ENCODE results near the gene THAP10.
A peak's percentile ranks its signal among the peaks of the same experiment; 100 is the strongest.

The THAP10 gene

GRCh38 chr15:70853318-70853972 is 38.8 kb downstream of the THAP10 start:
- peak; percentile 79 for DNase-seq

- no peak for DNase-seq
Measured at GRCh38 chr15:70852501-70853317, 39.5 kb downstream of the THAP10 start.

GRCh38 chr15:70851889-70852288 is 40.3 kb downstream of the THAP10 start:
- no peak for DNase-seq

DNA sequence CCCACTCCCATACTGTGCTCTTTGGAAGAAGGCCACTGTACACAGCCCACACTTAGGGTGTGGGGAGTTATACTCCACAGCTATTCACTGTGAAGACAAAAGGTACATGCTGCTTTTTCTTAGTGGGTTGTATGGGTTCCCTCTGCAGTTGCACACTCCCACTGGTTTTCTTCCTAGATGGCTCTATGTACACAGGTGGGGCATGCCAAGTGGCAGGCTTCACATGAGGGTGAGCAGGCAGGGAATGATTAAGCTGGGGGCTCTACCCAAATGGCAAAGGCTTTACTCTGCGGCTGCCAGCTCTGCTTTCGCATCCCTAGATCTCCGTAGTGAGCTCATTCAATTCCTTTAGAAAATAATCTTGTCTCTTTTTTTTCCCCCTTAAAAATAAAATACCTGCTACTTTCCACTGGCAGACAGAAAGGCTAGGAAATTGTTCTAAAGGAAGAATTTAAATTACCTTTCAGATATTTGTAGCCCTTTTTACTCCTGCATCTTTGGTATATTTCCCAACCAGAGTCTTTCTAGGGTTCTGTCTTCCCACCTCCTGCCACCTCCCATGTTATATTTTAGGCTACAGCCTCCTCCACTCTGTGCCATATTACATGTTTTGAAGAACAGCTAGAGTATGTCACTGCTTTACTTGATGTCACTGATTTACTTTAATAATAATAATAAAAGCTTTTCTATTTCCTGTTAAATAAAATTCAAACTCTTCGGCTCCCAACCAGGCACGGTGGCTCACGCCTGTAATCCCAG is 46.5 kb downstream of the THAP10 start:
- no peak for DNase-seq

DNA sequence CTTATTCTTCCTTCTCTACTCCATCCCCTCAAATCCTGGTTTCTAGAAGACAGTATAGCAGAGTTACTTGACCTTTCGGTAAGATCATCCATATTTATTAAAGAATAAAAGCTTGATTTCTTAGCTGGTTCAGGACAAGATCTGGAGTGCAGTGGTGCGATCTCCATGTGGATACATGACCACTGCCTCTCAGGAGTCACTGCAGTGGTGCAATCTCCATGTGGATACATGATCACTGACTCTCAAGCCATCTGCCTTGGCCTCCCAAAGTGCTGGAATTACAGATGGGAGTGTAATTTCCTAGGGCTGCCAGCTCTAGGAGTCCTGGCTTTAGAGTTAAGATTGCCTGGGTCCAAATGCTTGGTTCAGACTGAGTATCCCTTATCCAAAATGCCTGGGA is 54.8 kb downstream of the THAP10 start:
- no peak for DNase-seq

GRCh38 chr15:70835841-70836240 is 56.4 kb downstream of the THAP10 start:
- DNase-seq, result no peak

DNA sequence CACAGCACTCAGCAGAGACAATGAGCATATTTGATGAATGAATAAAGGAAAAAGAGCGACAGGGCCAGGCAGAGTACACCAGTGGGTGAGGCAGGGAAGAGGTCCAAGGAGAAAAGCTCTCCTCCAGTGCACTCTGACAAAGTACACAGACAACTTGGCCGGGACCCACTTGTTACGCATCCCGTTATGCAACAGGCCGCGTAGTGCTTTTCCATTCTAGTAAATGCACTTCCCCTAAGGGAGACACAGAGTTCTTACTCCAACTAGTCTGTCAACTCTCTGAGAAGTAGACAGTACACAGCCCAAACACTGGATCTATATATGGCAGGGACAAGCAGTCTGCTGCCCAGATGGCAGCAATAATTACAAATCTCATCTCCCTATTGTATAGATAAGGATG is 56.8 kb downstream of the THAP10 start:
- no peak for DNase-seq

- no peak for DNase-seq
Measured at GRCh38 chr15:70834999-70835398, 57.2 kb downstream of the THAP10 start.

- peak; percentile 64 for DNase-seq
Measured at GRCh38 chr15:70833861-70834765, 58.1 kb downstream of the THAP10 start.

- DNase-seq, result no peak
Measured at GRCh38 chr15:70833422-70833821, 58.8 kb downstream of the THAP10 start.

- DNase-seq, result no peak
Measured at GRCh38 chr15:70832176-70832575, 60.1 kb downstream of the THAP10 start.

Measured in islet precursor cell (in vitro differentiated cells).